Measurements from ENCODE around the gene GLT1D1.
A peak's percentile ranks its signal among the peaks of the same experiment; 100 is the strongest.
"Not testable (repeated sequence)": the region's sequence is repeated elsewhere in the genome, so short reads cannot be mapped to it uniquely, and the experiment has no call there.

Gene GLT1D1

GRCh38 chr12:128820723-128821432 is 32.4 kb upstream of the GLT1D1 start:
- no peak for DNase-seq

GRCh38 chr12:128823216-128823915 is 29.9 kb upstream of the GLT1D1 start:
- DNase-seq: peak; percentile 28

GRCh38 chr12:128823916-128824839 is 29.1 kb upstream of the GLT1D1 start, which contains the start of gene SLC15A4:
Gene SLC15A4, minus strand, starts transcription at chr12:128823958. Its CDS starts 15 bp downstream, at chr12:128823943.
- DNase-seq: peak; percentile 89

GRCh38 chr12:128825835-128826234 is 27.4 kb upstream of the GLT1D1 start:
- DNase-seq: no peak

GRCh38 chr12:128827724-128828123 is 25.6 kb upstream of the GLT1D1 start:
- DNase-seq: no peak

GRCh38 chr12:128829861-128830504 is 23.3 kb upstream of the GLT1D1 start:
- no peak for DNase-seq

GRCh38 chr12:128830505-128830893 is 22.8 kb upstream of the GLT1D1 start:
- DNase-seq: no peak

- no peak for DNase-seq
Observed at GRCh38 chr12:128833418-128833817, 19.9 kb upstream of the GLT1D1 start.

- DNase-seq: not testable (repeated sequence)
Observed at GRCh38 chr12:128839885-128840284, 13.4 kb upstream of the GLT1D1 start.

GRCh38 chr12:128840862-128841468 is 12.3 kb upstream of the GLT1D1 start:
- no peak for DNase-seq

GRCh38 chr12:128842579-128842978 is 10.7 kb upstream of the GLT1D1 start:
- no peak for DNase-seq

GRCh38 chr12:128843538-128843937 is 9.7 kb upstream of the GLT1D1 start:
- DNase-seq: no peak

- DNase-seq: no peak
Observed at GRCh38 chr12:128844031-128844635, 9.1 kb upstream of the GLT1D1 start.

- not testable (repeated sequence) for DNase-seq
Observed at GRCh38 chr12:128846671-128847070, 6.6 kb upstream of the GLT1D1 start.

- no peak for DNase-seq
Observed at GRCh38 chr12:128848371-128848770, 4.9 kb upstream of the GLT1D1 start.

GRCh38 chr12:128849806-128850205 is 3.5 kb upstream of the GLT1D1 start:
- DNase-seq: not testable (repeated sequence)

GRCh38 chr12:128850400-128850799 is 2.9 kb upstream of the GLT1D1 start:
- no peak for DNase-seq

- DNase-seq: not testable (repeated sequence)
Observed at GRCh38 chr12:128851429-128851828, 1.8 kb upstream of the GLT1D1 start.

- DNase-seq: no peak
Observed at GRCh38 chr12:128852026-128852698, 1.1 kb upstream of the GLT1D1 start.

- DNase-seq: peak; percentile 11
Observed at GRCh38 chr12:128853600-128854197, 421 bp downstream of the GLT1D1 start.
